GM13976 (cell line): ENCODE measurements around the gene DLGAP5.

ENCODE experiments used
- DNase-seq: peaks from one replicate; pipeline ENCODE4 v3.0.0; 2012; ENCODE audit warnings: low spot score
- in situ Hi-C: fragments of 300-500 bp; cut with MboI; formaldehyde crosslinking; loops from one replicate; pipeline ENCODE4 v1.12.0; 2022; ENCODE audit warnings: low sequenced_read_pairs, mixed read lengths, inconsistent platforms; ENCODE audit not compliant: unreplicated experiment
- TF ChIP-seq, protein P1 (sequence below): IDR thresholded peaks from 2 replicates; pipeline ENCODE4 v1.5.1; 2012; ENCODE audit warnings: borderline replicate concordance, mild to moderate bottlenecking; ENCODE audit not compliant: insufficient read depth; ENCODE audit errors: extremely low read depth, missing control alignments, control extremely low read depth

The DLGAP5 gene, protein sequence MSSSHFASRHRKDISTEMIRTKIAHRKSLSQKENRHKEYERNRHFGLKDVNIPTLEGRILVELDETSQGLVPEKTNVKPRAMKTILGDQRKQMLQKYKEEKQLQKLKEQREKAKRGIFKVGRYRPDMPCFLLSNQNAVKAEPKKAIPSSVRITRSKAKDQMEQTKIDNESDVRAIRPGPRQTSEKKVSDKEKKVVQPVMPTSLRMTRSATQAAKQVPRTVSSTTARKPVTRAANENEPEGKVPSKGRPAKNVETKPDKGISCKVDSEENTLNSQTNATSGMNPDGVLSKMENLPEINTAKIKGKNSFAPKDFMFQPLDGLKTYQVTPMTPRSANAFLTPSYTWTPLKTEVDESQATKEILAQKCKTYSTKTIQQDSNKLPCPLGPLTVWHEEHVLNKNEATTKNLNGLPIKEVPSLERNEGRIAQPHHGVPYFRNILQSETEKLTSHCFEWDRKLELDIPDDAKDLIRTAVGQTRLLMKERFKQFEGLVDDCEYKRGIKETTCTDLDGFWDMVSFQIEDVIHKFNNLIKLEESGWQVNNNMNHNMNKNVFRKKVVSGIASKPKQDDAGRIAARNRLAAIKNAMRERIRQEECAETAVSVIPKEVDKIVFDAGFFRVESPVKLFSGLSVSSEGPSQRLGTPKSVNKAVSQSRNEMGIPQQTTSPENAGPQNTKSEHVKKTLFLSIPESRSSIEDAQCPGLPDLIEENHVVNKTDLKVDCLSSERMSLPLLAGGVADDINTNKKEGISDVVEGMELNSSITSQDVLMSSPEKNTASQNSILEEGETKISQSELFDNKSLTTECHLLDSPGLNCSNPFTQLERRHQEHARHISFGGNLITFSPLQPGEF

DNA sequence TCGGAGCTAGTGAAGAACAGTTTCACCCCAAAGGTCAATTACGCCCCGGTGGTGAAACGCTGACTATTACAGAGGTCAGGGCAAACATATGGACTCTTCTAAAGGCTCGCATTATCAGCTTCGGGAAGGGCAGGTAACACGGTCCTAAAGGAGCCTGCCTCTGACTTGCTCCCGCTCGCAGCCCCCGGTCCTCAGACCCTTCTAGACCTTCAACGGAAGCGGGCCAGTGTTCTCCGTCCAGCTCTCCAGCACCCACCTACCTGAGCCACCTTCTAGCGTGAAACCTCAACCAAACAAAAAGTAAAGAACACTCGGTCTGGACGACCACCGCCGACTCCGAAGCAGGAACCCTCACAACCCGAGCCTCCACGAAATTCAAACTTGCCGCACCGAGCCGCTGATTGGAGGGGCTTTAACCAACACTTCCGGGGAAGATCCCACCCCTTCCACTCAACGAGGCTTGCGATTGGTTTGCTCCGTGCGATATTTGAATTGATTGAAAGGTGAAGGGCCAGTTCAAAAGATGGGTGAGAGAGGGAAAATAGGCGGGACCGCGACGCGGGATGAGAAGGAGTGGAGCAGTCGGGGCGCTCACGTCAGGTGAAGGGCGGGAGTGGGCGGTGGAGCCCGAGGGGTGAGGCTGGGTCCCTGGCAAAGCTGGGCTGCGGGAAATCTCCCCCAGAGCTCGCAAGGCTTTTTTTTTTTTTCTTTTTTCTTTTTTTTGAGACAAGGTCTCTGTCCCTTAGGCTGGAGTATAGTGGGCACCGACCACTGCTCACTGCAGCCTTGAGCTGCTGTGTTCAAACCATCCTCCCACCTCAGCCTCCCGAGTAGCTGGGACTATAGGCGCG lies at the start of gene DLGAP5:
DLGAP5 (minus strand) TSS at position 383 of the 851 bp plus-strand sequence. CDS start 2,406 bp downstream, outside the sequence.
- in situ Hi-C loops: no loop called here
- TF ChIP-seq, protein P1, sequence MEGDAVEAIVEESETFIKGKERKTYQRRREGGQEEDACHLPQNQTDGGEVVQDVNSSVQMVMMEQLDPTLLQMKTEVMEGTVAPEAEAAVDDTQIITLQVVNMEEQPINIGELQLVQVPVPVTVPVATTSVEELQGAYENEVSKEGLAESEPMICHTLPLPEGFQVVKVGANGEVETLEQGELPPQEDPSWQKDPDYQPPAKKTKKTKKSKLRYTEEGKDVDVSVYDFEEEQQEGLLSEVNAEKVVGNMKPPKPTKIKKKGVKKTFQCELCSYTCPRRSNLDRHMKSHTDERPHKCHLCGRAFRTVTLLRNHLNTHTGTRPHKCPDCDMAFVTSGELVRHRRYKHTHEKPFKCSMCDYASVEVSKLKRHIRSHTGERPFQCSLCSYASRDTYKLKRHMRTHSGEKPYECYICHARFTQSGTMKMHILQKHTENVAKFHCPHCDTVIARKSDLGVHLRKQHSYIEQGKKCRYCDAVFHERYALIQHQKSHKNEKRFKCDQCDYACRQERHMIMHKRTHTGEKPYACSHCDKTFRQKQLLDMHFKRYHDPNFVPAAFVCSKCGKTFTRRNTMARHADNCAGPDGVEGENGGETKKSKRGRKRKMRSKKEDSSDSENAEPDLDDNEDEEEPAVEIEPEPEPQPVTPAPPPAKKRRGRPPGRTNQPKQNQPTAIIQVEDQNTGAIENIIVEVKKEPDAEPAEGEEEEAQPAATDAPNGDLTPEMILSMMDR: no peak

DNA sequence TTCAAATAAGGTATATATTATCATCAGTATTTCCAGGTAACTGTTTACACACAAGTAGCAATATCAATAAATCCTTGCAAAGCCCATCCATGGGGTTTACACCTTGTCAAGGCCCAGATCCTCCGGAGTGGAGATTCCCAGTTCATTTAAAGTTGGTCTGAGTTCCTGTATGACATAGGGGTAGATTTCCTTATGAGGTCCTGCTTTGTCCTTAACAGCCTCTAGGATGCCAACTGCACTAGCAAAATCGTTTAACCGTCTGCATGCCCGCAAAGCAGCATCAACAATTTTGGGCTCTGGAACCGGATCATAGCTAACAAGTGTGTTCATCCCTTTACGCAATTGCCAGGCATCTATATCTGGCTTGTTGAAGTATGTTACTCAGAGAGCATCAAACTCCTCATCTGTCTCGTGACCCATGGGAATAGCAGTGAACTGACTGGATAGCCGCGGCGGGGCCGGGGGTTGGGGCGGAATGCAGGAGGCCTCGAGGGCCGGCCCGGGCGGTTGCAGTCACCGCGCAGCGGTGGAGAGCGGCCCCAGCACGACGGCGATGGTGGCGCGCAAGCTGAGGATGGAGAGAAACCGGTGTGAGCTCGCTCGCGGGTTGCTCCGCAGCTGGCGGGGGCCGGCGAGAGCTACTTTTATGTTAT lies 49.3 kb upstream of the DLGAP5 start:
- DNase-seq: no peak
- in situ Hi-C loops: no loop called here
- TF ChIP-seq, protein P1: no peak

More for the DNA sequence above, at the start of gene DLGAP5:
- DNase-seq: peak; percentile 94

DNA sequence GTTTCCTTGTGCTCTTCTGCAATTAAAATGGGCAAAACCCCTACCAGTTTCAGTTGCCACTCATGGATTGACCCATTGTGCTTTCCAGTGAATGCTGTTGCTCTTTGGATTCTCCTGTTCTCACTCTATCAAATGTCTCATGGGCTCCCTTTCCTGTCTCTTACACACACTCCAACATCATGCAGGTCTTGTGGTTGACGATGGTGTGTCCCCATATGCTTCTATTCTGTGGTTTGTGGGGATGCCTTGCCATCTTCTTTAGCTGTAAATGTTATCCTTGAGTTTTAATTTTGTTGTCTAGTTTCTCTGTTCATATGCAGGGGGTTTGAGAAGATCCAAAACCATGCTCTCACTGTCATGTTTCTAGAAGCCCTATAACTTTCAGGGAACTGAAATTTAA lies 47.9 kb upstream of the DLGAP5 start:
- DNase-seq: no peak

DNA sequence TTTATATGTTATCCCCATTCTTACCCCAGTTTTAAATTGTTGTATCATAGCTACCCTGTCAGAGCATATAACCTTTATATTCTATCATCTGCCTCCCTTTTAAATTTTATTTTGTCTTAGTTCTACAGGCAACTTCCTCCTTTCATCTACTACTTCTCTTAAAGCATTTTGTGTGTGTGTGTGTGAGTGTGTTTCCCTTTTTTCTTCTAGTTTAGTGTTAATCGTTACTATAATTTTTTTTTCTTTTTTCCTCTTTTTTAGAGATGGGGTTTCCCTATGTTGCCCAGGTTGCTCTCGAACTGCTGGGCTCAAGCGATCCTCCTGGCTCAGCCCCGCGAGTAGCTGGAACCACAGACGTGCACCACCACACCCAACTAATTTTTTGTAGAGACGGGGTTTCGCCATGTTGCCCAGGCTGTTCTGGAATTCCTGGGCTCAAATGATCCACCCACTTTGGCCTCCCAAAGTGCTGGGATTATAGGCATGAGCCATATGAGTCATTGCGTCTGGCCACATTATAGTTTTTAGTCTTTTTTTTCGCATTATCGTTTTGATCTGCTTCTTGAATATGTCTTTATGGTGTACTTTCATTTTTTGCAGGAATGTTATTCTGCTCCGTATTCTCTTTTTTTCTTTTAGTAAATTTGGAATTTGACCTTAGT lies 46.8 kb upstream of the DLGAP5 start:
- TF ChIP-seq, protein P1: no peak
- in situ Hi-C loops: no loop called here
- DNase-seq: no peak

More for the DNA sequence above, 47.9 kb upstream of the DLGAP5 start:
- in situ Hi-C loops: no loop called here
- TF ChIP-seq, protein P1: no peak

DNA sequence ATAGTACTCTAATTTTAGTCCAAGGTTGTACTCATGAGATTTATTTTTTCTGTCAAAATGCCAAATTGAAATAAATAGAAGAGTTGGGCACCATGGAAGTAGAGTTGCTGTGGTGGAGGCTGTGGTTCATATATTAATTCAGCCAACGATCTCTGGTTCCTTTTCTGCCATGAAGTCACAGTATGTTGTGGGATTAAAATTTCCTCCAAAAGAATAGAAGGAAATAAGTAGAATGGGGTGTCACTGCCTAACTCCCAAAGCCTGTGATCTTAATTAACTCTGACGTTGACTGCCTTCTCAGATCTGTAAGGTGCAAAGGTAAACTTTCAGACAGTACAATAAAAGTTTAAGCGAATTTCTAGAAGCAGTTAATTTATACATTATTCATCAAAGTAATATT lies 42.2 kb upstream of the DLGAP5 start:
- in situ Hi-C loops: no loop called here
- no peak for DNase-seq
- TF ChIP-seq, protein P1: no peak
